SK-N-SH (cell line): ENCODE results near the gene ZNF287. TPM values are rescaled to one million over a fixed set of nuclear protein-coding genes. Genes with fewer than 3 reads are reported as not detected.
A peak's percentile ranks its signal among the peaks of the same experiment; 100 is the strongest.

Experiments
- CTCF ChIA-PET: fragments of 300-600, 350-600 bp; formaldehyde crosslinking; extraction: SDS; loops from one replicate; lab custom pipeline; 2021; lab: Yijun Ruan, JAX
- POLR2A ChIA-PET: fragments of 350-600 bp; sonication (Branson Sonifier 250); formaldehyde crosslinking; extraction: SDS; loops from one replicate; lab custom pipeline; 2020; ENCODE audit warnings: antibody characterized with exemption, inconsistent platforms; lab: Yijun Ruan, JAX
- DNase-seq: peaks from one replicate; pipeline ENCODE4 v3.0.0; 2012
- H2AFZ ChIP-seq: fragments of 200-600 bp; sonication (generic); 2 replicates; pipeline ENCODE4 v1.8.1; 2016; ENCODE audit warnings: antibody characterized with exemption, mild to moderate bottlenecking, low read depth
- H3F3A ChIP-seq: fragments of 200-600 bp; sonication (generic); replicated peaks from 2 replicates; pipeline ENCODE3; 2016; ENCODE audit warnings: antibody characterized with exemption, mild to moderate bottlenecking; ENCODE audit not compliant: insufficient read depth
- H3K27ac ChIP-seq, 2 experiments: fragments of 200-500 bp in 1 of 2; fragments of 200-600 bp in 1 of 2; sonication (Bioruptor generic) in 1 of 2; sonication (generic), shearing (Covaris generic) in 1 of 2; 2 replicates each; pipeline versions ENCODE4 v1.5.1 to v1.6.1; 2014 to 2016; ENCODE audit warnings: low read depth in 2 of 2, inconsistent platforms in 1 of 2, low read length in 1 of 2, mild to moderate bottlenecking in 1 of 2, mixed read lengths in 1 of 2
- H3K27me3 ChIP-seq: fragments of 200-600 bp; sonication (generic), shearing (Covaris generic); 2 replicates; pipeline ENCODE4 v1.6.1; 2016; ENCODE audit warnings: mixed run types; ENCODE audit not compliant: insufficient read depth
- H3K36me3 ChIP-seq, 2 experiments: fragments of 200-500 bp in 1 of 2; fragments of 200-600 bp in 1 of 2; sonication (Bioruptor generic) in 1 of 2; sonication (generic) in 1 of 2; replicated peaks in 1 of 2; 2 replicates each; pipeline versions ENCODE3 to v1.5.1; 2014 to 2016; ENCODE audit warnings: low read length in 1 of 2, mild to moderate bottlenecking in 1 of 2; ENCODE audit not compliant: insufficient read depth in 2 of 2, control insufficient read depth in 1 of 2
- H3K4me1 ChIP-seq, 2 experiments: fragments of 200-500 bp in 1 of 2; fragments of 200-600 bp in 1 of 2; sonication (Bioruptor generic) in 1 of 2; sonication (generic), shearing (Covaris generic) in 1 of 2; 2 replicates each; pipeline versions ENCODE4 v1.5.1 to v1.6.1; 2014 to 2016; ENCODE audit warnings: low read depth in 1 of 2, low read length in 1 of 2, mixed run types in 1 of 2; ENCODE audit not compliant: insufficient read depth in 2 of 2, control insufficient read depth in 1 of 2
- H3K4me2 ChIP-seq: fragments of 200-600 bp; sonication (generic), shearing (Covaris generic); 2 replicates; pipeline ENCODE4 v1.6.1; 2017; ENCODE audit warnings: mixed run types
- H3K4me3 ChIP-seq, 2 experiments: fragments of 200-500 bp in 1 of 2; fragments of 200-600 bp in 1 of 2; sonication (Bioruptor generic) in 1 of 2; sonication (generic), shearing (Covaris generic) in 1 of 2; 2 replicates each; pipeline versions ENCODE4 v1.5.1 to v1.8.1; 2014 to 2016; ENCODE audit warnings: low read depth in 2 of 2, inconsistent platforms in 1 of 2, low read length in 1 of 2, mild to moderate bottlenecking in 1 of 2, mixed read lengths in 1 of 2, moderate library complexity in 1 of 2
- H3K79me2 ChIP-seq: fragments of 200-600 bp; sonication (generic); 2 replicates; pipeline ENCODE4 v1.8.1; 2017; ENCODE audit warnings: mild to moderate bottlenecking; ENCODE audit not compliant: insufficient read depth
- H3K9ac ChIP-seq: fragments of 200-600 bp; sonication (generic); 2 replicates; pipeline ENCODE4 v1.6.1; 2017; ENCODE audit warnings: mixed run types
- H3K9me2 ChIP-seq: fragments of 200-600 bp; sonication (generic); 2 replicates; pipeline ENCODE4 v1.6.1; 2017; ENCODE audit warnings: mixed run types
- H3K9me3 ChIP-seq: fragments of 200-600 bp; sonication (generic); 2 replicates; pipeline ENCODE4 v1.6.1; 2017; ENCODE audit warnings: mixed run types, mild to moderate bottlenecking, moderate library complexity
- H4K20me1 ChIP-seq: fragments of 200-600 bp; sonication (generic); 2 replicates; pipeline ENCODE4 v1.6.1; 2017; ENCODE audit warnings: mild to moderate bottlenecking, mixed run types; ENCODE audit not compliant: insufficient read depth
- FOXJ3 ChIP-seq: sonication (generic); formaldehyde crosslinking; IDR thresholded peaks from 2 replicates; pipeline ENCODE4 v1.5.1; 2020; ENCODE audit warnings: mild to moderate bottlenecking, missing genetic modification reagents
- FOXM1 ChIP-seq: IDR thresholded peaks from 2 replicates; pipeline ENCODE4 v1.4.0; 2012; ENCODE audit warnings: low read depth, mild to moderate bottlenecking
- NRF1 ChIP-seq: IDR thresholded peaks from 2 replicates; pipeline ENCODE4 v1.6.1; 2012; ENCODE audit warnings: low read depth, mild to moderate bottlenecking, low read length
- POLR2AphosphoS5 ChIP-seq: IDR thresholded peaks from 2 replicates; pipeline ENCODE4 v1.6.1; 2012; ENCODE audit warnings: low read depth, low read length
- RAD21 ChIP-seq: IDR thresholded peaks from 2 replicates; pipeline ENCODE4 v1.6.1; 2012; ENCODE audit warnings: mild to moderate bottlenecking, low read length
- SIN3A ChIP-seq: IDR thresholded peaks from 2 replicates; pipeline ENCODE4 v1.6.1; 2012; ENCODE audit warnings: low read depth, mild to moderate bottlenecking, low read length, moderate library complexity, borderline replicate concordance
- SMC3 ChIP-seq: IDR thresholded peaks from 2 replicates; pipeline ENCODE4 v1.6.1; 2012; ENCODE audit warnings: low read depth, low read length, improper control_type of control experiment
- WGBS: methylation state at CpG from one replicate; pipeline ENCODE4 v1.1.6; 2017; ENCODE audit warnings: low lambda C conversion rate; 5-methylcytosine and 5-hydroxymethylcytosine counted together
- polyA plus RNA-seq, 3 experiments: library from polyadenylated mRNA; depleted of rRNA; stranded (reverse); fragments of >200 nt; gene quantifications; 2 replicates each; pipeline ENCODE4 v1.2.3, GENCODE V29; 2012
- TF ChIP-seq, protein P1 (sequence below): fragments of 200-600 bp; sonication (generic); IDR thresholded peaks from 2 replicates; pipeline ENCODE4 v1.6.1; 2017; ENCODE audit warnings: antibody characterized with exemption, mild to moderate bottlenecking, moderate library complexity
- TF ChIP-seq, protein P2 (sequence below): IDR thresholded peaks from 2 replicates; pipeline ENCODE4 v1.4.0; 2012; ENCODE audit warnings: low read depth
- TF ChIP-seq, protein P3 (sequence below): IDR thresholded peaks from 2 replicates; pipeline ENCODE4 v1.4.0; 2012; ENCODE audit warnings: low read depth, borderline replicate concordance
- TF ChIP-seq, protein P4 (sequence below): IDR thresholded peaks from 2 replicates; pipeline ENCODE4 v1.6.1; 2012; ENCODE audit warnings: mild to moderate bottlenecking, low read depth, low read length, moderate library complexity

ZNF287 gene
- polyA plus RNA-seq, 1 of the 3 experiments (the other 2 are of a cell fraction), result 6.1 TPM

DNA sequence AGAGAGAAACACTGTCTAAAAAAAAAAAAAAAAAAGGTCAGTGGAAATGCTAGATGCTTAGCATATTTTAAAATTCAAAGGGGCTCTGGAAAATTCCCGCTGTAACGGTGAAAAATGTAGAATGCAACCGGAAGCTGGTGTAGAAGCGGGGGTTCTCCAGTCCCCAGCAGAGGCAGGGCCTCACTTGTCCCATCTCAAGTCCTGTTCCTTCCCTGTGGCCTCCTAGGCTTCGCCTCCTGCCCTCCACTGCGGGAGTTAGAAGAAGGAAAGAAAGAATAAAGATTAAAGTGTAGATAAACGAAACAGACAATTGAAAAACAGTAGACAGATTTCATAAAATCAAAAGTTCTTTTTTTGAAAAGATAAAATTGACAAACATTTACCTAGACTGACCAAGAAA, 14.8 kb upstream of the ZNF287 start:
- TF ChIP-seq FOXJ3 (CRISPR knock-in tag) (no peak), POLR2AphosphoS5 (no peak), SMC3 (no peak), SIN3A (no peak), RAD21 (no peak), NRF1 (no peak), FOXM1 (no peak)
- TF ChIP-seq, protein P1, sequence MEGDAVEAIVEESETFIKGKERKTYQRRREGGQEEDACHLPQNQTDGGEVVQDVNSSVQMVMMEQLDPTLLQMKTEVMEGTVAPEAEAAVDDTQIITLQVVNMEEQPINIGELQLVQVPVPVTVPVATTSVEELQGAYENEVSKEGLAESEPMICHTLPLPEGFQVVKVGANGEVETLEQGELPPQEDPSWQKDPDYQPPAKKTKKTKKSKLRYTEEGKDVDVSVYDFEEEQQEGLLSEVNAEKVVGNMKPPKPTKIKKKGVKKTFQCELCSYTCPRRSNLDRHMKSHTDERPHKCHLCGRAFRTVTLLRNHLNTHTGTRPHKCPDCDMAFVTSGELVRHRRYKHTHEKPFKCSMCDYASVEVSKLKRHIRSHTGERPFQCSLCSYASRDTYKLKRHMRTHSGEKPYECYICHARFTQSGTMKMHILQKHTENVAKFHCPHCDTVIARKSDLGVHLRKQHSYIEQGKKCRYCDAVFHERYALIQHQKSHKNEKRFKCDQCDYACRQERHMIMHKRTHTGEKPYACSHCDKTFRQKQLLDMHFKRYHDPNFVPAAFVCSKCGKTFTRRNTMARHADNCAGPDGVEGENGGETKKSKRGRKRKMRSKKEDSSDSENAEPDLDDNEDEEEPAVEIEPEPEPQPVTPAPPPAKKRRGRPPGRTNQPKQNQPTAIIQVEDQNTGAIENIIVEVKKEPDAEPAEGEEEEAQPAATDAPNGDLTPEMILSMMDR, result no peak
- TF ChIP-seq, protein P2, sequence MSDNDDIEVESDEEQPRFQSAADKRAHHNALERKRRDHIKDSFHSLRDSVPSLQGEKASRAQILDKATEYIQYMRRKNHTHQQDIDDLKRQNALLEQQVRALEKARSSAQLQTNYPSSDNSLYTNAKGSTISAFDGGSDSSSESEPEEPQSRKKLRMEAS, result no peak
- TF ChIP-seq, protein P3, sequence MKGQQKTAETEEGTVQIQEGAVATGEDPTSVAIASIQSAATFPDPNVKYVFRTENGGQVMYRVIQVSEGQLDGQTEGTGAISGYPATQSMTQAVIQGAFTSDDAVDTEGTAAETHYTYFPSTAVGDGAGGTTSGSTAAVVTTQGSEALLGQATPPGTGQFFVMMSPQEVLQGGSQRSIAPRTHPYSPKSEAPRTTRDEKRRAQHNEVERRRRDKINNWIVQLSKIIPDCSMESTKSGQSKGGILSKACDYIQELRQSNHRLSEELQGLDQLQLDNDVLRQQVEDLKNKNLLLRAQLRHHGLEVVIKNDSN, result no peak
- TF ChIP-seq, protein P4, sequence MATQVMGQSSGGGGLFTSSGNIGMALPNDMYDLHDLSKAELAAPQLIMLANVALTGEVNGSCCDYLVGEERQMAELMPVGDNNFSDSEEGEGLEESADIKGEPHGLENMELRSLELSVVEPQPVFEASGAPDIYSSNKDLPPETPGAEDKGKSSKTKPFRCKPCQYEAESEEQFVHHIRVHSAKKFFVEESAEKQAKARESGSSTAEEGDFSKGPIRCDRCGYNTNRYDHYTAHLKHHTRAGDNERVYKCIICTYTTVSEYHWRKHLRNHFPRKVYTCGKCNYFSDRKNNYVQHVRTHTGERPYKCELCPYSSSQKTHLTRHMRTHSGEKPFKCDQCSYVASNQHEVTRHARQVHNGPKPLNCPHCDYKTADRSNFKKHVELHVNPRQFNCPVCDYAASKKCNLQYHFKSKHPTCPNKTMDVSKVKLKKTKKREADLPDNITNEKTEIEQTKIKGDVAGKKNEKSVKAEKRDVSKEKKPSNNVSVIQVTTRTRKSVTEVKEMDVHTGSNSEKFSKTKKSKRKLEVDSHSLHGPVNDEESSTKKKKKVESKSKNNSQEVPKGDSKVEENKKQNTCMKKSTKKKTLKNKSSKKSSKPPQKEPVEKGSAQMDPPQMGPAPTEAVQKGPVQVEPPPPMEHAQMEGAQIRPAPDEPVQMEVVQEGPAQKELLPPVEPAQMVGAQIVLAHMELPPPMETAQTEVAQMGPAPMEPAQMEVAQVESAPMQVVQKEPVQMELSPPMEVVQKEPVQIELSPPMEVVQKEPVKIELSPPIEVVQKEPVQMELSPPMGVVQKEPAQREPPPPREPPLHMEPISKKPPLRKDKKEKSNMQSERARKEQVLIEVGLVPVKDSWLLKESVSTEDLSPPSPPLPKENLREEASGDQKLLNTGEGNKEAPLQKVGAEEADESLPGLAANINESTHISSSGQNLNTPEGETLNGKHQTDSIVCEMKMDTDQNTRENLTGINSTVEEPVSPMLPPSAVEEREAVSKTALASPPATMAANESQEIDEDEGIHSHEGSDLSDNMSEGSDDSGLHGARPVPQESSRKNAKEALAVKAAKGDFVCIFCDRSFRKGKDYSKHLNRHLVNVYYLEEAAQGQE, result no peak
- peaks cover 4% of the 10 kb centered on the region; the same call in 1 of the 2 replicates for H3K27me3 ChIP-seq
- H2AFZ ChIP-seq, result peak overlapping the region; percentile 91; the same call in 1 of the 2 replicates
- H3K4me1 ChIP-seq, result no peaks in the 10 kb centered on the region; a peak in 2 of 4 replicates
- no peaks in the 10 kb centered on the region for H3K9me2 ChIP-seq
- H3K27ac ChIP-seq, result no peak overlapping the region
- H3K9ac ChIP-seq, result no peak overlapping the region
- no peaks in the 10 kb centered on the region for H3K9me3 ChIP-seq
- ChIA-PET CTCF (interaction anchor here (0.9 to 4.1 kb wide), 20 partner anchors 8 to 408 kb away, joined by 3 to 32 read pairs (median 5); partner anchors contain the start of gene ZNF287), POLR2A (interaction anchor here (0.9 to 1.0 kb wide), 2 partner anchors 48 to 145 kb away, joined by 4 to 5 read pairs; no protein-coding TSS in a partner anchor)
- WGBS, result 47% methylated on average over 7 of the region's 7 CpGs
- H3F3A ChIP-seq, result no peaks in the 10 kb centered on the region
- no peak for DNase-seq
- no peaks in the 10 kb centered on the region for H3K79me2 ChIP-seq
- H4K20me1 ChIP-seq, result no peaks in the 10 kb centered on the region
- peak overlapping the region; percentile 89 for H3K4me2 ChIP-seq
- no peaks in the 10 kb centered on the region for H3K36me3 ChIP-seq
- H3K4me3 ChIP-seq, result peak overlapping the region in 1 of 2 experiments; percentile 62; a peak in 1 of 4 replicates
